Activated CD8-positive, alpha-beta memory T cell treated with anti-CD3 and anti-CD28 coated beads, Interleukin-2, amount 50 U/mL, for 48 hours (primary cell): ENCODE results near the gene TNFRSF1B.

Experiments
- DNase-seq: peaks from one replicate; pipeline ENCODE4 v3.0.0-alpha.2; 2020

TNFRSF1B gene

DNA sequence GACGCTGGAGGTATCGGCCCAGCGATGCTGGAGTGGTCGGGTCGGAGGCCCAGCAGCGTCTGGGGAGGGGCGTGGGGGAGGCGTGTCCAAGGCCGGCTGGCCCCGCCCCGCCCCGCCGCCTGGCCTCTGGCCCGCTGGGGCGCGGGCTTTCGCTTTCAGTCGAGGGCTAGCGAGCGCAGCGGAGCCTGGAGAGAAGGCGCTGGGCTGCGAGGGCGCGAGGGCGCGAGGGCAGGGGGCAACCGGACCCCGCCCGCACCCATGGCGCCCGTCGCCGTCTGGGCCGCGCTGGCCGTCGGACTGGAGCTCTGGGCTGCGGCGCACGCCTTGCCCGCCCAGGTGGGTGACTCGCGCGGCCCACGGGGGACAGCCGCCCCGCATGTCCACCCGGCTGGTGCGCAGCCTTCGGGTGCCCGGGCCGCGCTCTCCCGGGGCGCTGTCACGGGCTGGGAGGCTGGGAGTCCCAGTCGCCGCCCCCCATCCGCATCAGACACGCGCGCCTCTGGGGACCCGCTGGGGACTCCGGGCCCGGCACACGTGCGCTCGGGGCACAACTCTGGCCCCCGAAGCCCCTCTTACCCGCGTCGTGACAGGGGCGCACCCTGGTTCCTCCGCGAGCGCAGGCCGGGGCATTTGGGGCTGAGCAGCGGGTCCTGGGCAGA is at the start of gene TNFRSF1B:
TNFRSF1B (plus strand) TSS at position 158 of the 659 bp plus-strand sequence; CDS start at position 259, 101 bp downstream.
- DNase-seq, result peak; percentile 88

- DNase-seq, result no peak
These were observed 45.4 kb upstream of the TNFRSF1B start for GRCh38 chr1:12121212-12122003.

GRCh38 chr1:12123172-12123571 is 43.6 kb upstream of the TNFRSF1B start:
- DNase-seq, result no peak

DNA sequence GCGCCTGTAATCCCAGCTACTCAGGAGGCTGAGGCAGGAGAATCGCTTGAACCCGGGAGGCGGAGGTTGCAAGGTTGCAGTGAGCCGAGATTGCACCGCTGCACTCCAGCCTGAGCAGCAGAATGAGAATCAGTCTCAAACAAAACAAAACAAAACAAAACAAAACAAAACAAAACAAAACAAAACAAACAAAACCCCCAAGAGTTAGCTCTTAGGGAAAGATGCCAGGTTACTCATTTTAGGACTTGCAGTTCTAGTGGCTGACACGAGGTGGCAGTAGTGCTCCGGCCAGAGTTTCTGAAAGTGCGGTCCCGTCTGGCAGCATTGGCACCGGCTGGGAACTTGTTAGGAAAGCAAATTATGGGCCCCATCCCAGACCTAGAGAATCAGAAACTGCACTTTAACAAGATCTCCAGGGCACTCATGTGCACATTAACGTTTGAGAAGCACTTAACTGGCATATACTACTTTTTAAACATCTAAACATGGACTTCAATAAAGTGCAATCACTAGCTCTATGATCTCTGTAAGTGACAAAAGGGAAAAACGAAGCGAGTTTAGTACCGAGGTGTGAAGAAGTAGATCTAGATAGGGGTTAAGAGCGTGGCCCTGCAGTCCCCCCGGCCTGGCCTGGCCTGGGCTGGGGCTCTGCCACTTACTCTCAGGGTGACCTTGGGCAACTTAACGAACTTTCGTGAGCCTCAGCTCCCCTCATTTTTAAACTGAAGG is 41.9 kb upstream of the TNFRSF1B start:
- DNase-seq, result peak; percentile 92

DNA sequence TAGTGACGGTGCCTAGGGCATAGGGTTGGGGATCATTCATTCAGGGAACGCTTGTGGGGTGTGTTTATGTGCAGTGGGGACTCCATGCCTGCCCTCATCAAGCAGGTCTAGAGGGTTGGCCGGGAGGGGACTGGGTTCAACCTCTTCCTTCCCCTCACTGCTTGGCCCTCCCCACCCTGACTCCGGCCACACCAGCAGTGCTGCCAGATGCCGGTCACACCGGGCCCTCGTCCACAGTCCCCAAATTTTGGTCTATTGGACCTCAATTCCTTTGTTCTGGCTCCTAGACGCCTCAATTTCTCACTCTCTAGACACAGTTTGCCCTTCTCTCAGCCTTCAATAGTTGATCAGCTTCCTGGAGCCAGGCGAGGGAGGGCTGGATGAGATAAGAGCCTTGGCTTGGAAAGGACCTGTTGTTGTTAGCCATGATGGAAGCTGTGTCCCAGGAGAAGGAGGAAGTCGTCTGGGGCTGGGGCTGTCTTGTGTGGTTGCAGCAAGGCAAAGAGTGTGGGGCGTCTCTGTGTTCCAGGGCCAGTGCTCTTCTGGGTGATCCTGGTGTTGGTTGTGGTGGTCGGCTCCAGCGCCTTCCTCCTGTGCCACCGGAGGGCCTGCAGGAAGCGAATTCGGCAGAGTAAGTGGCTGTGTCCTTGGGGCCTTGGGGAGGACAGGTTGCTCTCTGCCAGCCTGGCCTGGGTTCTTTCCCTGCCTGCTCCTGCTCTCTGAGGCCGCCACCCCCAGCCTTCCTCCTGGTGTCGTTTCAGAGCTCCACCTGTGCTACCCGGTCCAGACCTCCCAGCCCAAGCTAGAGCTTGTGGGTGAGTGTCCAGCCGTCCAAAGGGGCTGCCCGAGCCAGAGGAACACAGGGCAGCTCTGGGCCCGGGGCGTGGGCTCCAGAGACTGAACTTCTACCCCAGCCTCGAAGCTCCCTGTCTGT is 41.1 kb upstream of the TNFRSF1B start:
- no peak for DNase-seq

GRCh38 chr1:12126781-12127180 is 40.0 kb upstream of the TNFRSF1B start:
- no peak for DNase-seq

GRCh38 chr1:12127206-12127810 is 39.5 kb upstream of the TNFRSF1B start:
- no peak for DNase-seq

DNA sequence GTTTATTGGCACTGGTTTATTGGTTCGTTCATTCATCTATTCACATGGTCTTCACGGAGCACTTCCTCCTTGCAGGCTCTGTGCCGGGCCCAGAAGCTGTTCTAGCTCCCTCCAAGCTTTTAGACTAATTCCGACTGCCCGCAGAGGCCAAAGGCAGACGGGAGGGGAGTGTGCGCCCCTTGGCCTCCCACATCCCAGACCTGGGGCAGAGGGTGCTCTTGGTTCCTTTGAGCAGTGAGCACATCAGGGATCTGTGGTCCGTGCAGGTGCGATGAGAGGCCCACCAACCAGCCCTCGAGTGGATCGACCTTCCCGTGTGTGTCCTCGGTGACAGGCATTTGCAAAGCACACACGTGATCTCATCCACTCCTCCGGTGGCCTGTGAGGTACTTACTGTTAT is 38.7 kb upstream of the TNFRSF1B start:
- no peak for DNase-seq

GRCh38 chr1:12129624-12130023 is 37.2 kb upstream of the TNFRSF1B start:
- DNase-seq, result no peak

- no peak for DNase-seq
These were observed 36.2 kb upstream of the TNFRSF1B start for GRCh38 chr1:12130466-12131130.

- DNase-seq, result no peak
These were observed 34.7 kb upstream of the TNFRSF1B start for GRCh38 chr1:12132078-12132477.

- no peak for DNase-seq
These were observed 32.1 kb upstream of the TNFRSF1B start for GRCh38 chr1:12134716-12135115.

GRCh38 chr1:12135612-12136011 is 31.2 kb upstream of the TNFRSF1B start:
- DNase-seq, result no peak

GRCh38 chr1:12136916-12137610 is 29.7 kb upstream of the TNFRSF1B start:
- DNase-seq, result no peak

DNA sequence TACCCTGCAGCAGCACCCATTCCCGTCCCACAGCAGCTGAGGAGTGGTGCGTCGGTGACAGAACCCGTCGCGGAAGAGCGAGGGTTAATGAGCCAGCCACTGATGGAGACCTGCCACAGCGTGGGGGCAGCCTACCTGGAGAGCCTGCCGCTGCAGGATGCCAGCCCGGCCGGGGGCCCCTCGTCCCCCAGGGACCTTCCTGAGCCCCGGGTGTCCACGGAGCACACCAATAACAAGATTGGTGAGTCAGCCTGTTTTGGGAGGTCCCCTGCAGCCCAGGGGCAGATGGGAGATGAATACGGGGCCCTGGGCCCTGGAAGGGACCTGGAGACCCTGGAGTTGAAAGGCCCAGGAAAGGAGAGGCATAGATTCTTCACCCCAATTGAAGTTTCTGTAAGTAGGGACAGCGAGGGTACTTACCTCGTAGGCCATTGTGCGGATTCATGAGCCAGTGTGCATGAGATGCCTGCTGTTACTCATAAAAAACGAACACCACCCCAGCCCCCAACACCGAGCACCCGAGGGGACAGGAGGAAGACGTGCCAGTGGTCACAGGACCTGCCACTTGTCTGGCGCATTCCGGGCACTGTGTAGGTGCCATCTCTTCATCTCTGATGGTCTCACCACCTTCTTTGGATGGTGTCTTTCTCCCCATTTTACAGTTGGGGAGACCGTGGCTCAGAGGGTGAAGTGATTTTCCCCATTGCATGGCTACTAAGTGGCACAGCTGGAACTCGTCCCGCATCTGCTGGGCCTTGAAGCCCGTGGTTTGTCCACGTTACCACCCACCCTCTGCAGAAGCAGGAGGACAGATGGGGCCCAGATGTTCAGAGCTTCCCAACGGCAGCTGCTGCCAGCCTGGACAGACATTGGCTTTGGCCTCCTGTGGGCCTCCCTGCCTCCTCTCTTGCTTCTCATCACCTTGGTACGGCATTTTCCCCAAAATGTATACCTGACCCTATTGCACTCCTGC is 28.3 kb upstream of the TNFRSF1B start:
- DNase-seq, result no peak

GRCh38 chr1:12140016-12140415 is 26.8 kb upstream of the TNFRSF1B start:
- DNase-seq, result no peak

DNA sequence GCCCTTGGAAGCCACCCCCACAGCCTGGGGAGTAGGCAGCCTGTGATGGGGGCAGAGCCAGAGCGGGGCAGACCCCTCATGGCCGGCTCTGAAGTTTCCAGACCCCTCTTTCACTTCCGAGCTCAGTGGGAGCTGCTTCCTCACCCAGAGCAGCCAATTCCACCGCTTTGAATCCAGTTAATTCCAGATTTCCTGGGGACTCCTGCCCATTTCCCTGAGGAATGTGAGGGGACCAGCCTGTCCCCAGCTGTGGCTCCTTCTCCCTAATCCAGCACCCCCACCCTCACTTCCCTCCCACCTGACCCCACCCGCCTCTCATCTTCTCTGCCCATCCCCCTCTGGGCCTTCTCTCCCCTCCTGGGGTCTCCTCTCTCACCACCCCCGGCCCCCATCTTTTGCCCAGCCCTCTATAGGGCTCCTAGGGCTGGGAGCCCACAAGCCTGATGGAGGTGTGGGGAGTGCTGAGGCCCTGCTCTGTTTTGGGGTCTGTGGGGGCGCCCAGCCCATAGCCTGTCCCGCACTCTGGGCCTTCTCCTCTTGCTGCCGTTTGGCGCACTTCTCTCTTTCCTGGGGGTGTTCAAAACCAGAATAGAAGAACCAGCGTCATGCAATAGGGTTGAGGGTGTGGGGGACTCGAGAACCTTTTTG is 26.2 kb upstream of the TNFRSF1B start:
- DNase-seq, result no peak

DNA sequence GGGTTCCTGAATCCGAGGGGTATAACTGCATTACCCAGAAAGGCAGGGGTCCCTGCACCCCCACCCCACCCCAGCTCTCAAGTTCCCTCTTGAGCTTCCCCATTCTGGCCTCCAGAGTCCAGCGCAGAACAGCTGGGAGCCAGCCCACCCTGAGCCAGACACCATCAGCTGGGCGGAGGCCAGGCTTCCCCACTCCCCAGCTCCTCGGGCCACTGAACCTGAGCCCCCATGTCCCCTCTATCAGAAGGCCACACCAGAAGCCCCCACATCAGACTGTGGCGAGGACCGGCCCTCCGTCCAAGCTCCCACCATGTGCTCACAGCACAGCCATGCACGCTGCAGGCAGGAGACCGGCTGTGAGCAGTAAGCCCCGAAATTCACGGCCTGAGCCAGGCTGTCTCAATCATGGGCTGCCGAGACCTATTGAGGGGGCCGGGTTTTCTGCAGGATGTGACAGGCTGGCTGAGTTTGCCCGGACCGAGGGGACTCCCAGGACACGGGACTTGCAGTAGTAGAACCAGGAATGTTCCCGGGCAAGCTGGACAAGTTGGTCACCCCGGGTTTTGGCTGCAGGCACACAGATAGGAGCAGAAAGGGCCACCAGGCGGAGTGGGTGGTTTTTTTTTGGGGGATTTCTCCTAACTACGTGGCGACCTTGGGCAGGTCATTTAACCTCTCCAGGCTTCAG is 25.5 kb upstream of the TNFRSF1B start:
- DNase-seq, result no peak
